HG02763 (cell line): ENCODE measurements around the gene MRPS34.
"Not testable (repeated sequence)": the region's sequence is repeated elsewhere in the genome, so short reads cannot be mapped to it uniquely, and the experiment has no call there.

Experiments used
- ATAC-seq: cut with Tn5 transposase; IDR thresholded peaks from one replicate; pipeline ENCODE4 v1.9.1; 2021; ENCODE audit warnings: mild to moderate bottlenecking, moderate library complexity; ENCODE audit not compliant: unreplicated experiment

The MRPS34 gene

DNA sequence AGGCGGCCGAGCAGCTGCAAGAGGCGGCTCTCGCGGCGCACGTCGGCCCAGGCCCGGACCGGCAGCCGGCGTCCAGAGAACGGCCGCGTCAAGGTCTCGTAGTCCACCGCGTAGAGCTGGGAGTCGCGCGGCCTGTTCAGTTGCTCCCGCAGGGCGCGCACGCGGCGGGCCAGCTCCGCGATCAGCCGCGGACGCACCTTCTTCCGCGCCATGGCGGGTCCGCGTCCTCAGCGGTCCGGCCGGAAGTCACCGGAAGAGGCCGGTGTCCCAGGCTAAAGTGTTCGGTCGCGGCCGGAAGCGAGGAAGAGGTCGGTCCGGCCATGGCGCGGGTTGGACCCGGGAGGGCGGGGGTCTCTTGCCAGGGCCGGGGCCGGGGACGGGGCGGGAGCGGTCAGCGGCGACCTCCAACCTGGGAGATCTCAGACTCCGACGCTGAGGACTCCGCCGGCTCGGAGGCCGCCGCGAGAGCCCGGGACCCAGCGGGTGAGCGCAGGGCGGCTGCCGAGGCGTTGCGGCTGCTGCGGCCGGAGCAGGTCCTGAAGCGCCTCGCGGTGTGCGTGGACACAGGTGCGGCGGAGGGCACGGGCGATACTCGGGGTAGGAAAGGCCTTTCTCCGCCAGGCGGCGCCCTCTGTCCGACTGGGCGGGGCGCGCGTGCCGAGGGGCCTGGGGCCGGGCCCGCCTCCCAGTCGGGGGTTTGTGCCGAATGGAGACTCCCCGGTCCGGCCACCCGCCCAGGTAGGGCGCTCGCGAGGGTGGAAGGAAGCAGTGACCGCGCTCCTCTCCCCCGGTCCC, at the start of gene MRPS34:
Gene MRPS34 (minus strand): TSS at position 227 of the 795 bp plus-strand sequence. CDS start 15 bp downstream, at position 212.
- ATAC-seq = peak; percentile 49

DNA sequence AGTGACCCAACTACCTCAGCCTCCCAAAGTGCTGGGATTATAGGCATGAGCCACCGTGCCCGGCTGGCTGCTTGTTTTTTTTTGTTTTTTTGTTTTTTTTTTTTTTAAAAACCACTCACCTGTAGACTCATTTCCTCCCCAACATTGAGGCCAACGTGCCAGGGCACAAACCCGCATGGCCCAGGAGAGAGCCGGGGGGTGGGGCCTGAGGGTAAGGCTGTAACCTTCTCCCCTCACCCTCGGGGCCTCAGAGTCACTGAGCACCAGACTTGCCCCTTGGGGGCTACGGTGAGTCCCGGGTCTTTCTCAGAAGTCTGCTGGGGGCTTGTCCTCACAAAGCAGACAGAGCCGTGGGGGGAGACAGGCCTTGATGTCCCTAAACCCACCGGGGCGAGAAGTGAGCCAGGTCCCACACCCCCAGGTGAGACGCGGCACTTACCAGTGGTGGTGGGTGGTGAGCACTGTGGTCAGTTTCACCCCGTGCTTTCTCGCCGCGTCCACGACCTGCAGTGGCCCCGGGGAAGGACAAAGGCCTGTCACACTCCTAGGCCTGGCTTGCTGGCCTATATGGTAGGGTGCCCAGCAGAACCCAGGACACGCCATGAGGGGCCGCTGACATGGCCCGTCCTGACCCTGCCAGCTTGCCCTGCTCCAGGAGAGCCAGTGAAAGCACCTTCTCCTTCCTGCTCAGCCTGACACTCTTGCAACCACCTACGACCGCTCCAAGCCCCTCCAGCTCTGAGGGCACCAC, 49.1 kb upstream of the MRPS34 start:
- ATAC-seq = no peak

DNA sequence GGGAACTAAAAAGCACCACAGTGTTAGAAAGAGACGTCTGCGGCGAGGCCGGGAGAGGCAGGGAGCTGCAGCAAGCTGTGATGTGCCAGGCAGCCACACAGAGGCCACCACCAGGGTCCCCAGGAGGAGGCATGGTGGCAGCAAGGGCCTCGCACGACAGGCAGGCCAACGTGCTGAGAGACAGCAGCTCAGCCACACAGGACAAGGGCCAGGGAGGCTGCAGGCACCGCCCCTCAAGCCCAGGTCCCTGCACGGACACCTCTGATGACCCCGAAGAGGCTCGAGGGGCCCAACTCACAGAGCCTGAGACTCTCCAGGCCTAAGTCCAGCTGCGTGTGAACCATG, 48.0 kb upstream of the MRPS34 start:
- ATAC-seq = no peak

DNA sequence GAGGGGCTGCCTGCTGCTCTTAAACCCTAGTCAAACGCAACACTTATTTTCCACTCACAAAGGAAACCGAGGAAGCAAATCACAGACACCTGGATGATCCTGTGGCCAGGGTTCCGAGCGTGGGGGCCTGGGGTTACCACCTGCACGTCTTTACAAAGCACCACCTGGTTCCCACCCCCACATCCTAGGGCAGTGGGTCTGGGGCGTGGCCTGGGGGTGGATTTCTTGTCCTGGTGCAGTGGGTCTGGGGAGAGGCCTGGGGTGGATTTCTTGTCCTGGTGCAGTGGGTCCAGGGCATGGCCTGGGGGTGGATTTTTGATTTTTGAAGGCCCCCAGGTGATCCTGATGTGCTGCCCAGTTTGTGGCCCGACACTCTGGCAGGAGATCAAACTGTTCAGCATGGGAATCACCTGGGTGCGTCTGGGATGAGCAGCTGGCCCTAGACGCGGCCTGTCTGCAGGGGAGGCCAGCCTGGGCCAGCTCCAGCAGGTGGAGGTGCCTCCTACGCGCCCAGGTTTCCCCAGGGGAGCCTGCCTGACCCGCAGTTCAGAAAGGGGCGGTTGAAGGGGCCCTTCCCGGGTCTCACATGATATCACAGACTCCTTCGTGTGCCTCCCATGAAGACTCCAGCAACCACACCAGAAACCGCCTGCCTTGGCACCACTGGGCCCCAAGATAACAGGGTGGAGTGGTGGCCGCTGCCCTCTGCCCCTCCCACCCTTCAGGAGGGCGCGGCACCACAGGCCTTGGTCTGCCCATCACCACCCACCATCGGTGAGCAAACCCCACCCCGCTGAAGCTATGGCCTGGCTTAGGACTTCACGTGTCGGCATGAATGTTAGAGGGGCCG, 47.4 kb upstream of the MRPS34 start:
- no peak for ATAC-seq

DNA sequence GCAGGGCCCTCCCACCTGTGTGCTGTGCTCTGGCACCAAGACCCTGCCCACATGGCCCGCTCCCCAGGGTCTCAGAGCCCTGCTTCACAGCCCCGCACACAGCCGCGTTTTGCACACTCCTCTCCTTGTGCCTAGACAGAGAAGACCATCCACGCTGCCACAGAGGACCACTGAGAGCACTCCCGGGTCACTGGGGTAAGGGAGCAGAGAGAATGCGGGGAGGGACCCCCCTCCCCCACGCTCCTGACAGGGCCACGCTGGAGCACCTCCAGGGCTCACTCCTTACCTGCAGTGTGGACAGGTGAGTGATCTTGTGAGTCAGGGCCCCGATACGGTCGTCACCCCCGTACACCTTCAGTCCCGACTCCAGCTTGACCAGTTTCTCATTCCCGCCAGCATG, 46.7 kb upstream of the MRPS34 start:
- no peak for ATAC-seq

DNA sequence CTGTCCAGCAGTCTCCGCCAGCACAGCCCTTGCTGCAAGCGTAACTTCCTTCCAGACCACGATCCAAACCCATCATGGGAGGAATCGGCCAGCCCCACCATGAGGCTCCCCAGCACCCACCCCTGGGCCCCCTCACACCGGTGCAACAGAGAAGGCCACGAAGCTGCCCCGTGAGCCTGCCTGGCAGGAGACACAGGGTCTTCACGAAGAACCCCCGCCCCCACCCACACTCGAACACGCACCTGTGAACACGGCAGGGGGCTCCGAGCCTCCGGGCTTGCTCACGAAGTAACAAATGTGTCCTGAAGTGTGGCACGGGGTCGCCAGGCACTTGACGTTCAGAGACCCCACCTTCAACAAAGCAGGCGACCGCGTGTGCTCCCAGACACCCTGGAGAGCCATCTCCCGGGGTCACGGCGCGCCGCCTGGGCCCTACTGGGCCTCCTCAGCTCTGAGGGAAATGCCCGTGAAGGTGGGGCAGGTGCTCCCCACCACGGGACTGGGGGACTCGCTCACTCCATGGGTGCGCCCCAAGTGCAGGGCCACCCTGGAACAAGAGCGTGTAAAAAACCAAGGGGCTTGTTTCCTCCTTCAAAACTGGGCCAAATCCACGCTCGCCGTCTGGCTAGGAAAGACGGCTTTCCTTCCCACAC, 46.1 kb upstream of the MRPS34 start:
- ATAC-seq = no peak

DNA sequence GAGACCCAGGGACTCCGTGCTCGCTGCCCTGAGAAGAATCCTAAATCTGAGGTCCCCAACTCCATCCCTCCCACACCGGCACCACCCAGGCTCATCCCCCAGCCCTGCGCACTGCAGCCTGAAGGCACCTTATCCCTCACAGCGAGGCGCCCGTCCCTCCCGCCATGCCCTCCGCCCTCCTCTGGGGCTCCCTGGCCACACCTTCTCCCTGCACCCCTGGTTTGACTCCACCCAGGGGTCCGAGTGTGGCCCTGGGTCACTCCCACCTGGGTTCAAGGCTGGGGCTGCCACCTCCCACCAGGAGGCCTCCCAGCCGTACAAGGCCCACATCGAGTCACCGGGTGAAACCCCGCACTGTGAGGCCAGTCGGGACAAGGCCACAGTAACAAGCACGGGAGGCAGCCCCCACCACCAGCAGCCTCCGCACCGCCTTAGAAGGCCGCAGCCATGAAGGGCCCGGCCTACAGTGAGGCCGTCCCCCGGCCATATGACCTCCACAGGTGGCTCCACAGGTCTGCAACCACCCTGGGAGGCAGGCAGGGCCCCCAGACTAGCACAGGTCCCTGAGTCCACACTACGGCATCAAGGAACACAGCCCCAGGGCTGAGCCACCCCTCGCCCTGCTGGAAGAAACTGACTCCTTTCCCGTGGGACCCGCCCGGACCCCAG, 45.4 kb upstream of the MRPS34 start:
- no peak for ATAC-seq

DNA sequence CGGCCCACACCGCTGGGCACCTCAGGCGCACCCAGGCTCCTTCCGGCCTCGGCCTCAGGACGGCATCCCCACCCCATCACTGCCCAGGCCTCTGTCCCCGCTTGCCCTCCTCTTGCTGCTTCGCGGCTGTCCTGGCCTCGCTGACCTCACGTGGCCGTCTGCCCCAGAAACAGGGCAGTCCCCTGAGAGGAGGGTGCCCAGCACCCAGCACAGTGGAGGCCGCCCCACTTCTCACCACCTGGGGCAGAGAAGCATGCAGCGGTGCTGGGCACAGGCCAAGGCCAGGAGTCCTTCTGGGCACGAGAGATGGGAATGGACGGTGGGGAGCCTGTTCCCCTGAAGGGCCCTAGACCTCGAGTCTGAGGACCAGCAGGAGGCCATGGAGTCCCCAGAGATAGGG, 44.8 kb upstream of the MRPS34 start:
- no peak for ATAC-seq

DNA sequence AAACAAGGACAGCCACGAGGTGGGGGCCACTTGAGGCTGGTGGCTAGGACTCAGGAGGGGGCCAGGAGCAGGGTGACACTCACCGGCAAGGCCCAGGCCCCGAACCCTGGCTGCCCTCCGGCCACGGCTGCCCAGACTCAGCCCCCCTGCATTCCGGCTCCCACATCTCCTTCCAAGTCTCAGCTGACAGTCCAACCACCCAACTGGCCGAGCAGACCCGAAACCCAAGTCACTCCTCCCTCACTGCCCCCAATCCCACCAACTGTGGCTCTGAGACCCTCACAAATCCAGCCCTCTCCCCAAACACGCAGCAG, 44.3 kb upstream of the MRPS34 start:
- ATAC-seq = no peak

DNA sequence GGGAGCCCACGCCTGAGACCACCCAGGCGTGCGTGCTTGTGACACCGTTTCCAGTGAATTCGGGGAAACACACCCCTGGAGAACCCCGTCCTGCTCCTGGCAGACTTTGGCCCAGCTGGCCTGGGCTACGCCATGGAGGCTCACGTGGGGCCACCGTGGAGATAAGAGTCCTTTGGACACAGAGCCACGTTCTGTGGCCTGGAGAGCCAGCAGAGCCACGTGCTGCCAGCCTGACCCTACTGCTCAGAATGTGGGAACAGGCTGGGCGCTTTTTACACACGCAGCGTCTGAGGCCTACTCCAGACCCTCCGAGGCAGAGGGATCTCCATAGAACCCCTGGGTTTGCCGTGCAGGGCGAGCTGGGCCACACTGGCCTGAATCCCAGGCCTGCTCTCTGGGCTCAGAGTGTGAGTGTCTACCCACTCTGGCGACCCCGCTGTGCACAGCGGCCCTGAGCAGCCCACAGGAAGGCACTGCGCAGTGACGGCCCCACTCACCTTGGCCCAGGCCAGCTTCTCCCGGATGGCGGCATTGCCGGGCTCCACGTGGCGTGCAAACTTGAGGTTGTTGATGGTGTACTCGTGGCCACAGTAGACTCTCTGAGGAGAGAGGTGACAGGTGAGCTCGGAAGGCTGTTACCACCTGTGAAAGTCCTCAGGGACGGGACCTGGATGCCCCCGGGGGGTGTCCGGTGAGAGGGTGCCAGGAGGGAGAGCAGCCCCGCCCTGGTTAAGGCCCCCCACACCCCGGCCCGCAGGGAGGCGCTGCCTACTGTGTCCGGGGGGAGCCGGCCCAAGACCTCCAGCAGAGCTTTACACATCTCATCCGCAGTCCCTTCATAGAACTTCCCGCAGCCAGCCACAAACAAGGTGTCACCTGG, 43.7 kb upstream of the MRPS34 start:
- ATAC-seq = no peak

DNA sequence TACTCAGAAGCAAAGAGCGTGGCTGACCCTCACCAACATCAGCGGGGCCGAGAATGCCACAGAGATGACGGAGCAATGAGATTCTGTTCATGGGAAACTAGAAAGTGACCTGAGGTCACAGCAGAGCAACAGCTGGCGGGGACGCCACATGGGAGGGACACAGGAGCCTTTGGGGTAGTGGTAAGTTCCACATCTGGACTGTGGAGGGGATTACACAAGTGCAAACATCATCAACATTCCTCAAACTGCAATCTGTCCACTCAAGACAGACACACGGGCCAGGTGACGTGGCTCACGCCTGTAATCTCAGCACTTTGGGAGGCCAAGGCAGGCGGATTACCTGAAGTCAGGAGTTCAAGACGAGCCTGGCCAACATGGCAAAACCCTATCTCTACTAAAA, 42.5 kb upstream of the MRPS34 start:
- ATAC-seq = no peak

DNA sequence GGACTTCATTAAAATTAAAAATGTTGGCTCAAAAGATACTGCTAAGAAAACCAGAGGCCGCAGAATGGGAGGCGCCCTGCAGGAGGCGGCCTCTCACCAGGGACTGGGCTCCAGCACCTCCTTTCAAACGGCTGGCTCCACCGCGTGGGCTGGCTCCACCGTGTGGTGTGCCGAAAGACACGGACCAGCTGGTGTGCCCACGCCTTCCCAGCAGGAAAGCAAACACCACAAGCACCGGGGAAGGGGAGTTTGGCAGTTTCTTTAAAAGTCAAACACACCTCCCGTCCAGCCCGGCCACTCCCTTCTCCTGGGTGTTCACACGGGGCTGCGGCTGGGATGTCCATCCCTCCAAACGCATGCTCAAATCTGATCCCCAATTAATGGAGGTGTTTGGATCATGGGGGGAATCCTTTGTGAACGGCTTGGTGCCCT, 39.8 kb upstream of the MRPS34 start:
- no peak for ATAC-seq

DNA sequence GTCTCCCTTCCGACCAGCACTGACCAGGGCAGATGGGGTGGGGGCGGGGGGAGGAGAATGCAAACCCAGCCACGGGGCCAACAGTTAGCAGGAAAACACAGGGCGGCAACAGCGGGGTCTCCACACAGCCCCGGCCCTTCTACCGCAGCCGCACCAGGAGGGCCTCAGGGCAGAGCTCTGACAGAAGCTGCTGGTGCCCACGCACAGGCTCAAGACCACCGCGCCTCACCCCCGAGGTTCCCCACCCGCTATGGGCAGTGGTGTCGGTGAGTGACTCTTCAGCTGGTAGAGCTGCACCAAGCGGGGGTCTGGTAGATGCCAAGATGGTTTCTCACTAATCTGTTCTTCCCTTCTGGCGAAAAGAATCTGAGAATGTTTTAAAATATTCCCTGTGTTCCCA, 37.6 kb upstream of the MRPS34 start:
- no peak for ATAC-seq

DNA sequence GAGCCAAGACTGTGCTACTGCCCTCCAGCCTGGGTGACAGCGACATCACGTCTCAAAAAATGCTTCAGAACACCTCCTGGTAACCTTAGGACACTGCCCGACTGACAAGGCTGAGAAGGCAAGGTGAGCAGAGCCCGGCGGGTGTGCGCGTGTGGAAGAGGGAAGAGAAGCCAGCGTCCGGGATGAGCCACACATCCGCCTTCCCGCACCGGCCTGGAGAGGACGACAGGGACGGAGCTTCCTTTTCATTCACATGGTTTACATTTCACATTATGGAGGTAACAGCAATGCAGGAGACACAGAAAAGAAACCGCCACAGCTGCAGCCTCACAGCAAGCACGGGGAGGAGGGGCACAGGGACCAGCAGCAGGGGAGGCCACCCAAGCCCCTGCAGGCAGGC, 37.2 kb upstream of the MRPS34 start:
- ATAC-seq = no peak

DNA sequence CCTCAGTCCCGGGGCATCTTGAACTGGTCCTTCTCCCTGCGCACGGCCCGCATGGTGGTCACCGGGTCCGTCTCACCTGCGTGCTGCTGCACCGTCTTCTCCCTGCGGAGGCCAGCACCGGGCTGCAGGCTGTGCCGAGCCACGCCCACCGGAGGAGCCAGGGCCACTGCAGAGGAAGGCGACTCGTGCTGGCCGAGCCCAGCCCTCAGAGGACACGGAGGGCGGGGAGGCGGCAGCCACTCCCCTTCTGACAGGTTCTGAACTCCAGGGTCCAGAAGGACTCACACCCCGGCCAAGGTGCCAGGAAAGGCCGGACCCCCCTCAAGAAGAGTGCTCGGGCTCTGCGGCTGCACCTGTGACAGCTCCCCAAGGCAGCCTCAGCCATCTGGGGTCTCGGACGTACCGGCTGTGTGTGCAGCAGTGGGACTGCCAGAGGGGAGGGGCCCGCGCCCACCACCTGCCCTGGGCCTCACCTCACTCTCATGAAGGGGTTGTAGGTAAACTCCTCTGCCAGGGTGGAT, 36.4 kb upstream of the MRPS34 start:
- no peak for ATAC-seq

DNA sequence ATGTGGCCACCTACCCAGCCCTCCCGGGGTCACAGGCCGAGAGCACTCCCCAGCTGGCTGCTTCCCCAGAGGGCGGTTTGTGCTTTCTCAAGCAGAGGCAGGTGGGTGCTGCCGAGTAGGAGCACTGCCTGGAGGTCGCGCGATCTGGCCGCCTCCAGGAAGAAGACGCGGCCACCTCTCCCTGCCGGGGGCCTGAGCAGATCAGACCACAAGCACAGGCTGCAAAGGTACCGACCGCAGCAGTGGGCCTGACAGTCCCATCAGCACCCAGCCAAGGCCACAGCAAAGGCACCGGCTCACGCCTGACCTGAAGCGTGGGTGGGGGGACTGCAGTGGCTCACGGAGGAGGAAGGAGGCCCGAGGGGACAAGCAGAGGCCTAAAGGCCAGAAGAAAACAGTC, 35.8 kb upstream of the MRPS34 start:
- ATAC-seq = no peak

DNA sequence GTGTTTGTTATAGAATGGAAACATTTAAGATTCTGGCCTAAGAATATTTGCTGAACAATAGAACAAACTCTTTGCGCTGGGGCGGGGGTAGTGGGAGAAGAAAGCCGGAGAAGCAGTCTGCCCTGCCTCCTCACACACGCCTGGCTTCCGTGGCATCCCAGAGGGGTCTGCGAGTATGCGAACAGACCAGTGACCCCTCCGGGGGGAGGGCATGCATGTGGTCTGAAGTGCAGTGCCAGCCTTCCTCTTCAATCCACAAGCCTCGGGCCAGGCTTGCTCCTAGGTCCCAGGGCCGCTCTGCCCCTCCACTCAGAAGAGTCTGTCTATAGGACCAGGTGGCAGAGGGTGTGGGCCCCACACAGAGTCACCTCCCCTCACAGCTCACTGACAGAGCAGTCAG, 34.7 kb upstream of the MRPS34 start:
- ATAC-seq = no peak

DNA sequence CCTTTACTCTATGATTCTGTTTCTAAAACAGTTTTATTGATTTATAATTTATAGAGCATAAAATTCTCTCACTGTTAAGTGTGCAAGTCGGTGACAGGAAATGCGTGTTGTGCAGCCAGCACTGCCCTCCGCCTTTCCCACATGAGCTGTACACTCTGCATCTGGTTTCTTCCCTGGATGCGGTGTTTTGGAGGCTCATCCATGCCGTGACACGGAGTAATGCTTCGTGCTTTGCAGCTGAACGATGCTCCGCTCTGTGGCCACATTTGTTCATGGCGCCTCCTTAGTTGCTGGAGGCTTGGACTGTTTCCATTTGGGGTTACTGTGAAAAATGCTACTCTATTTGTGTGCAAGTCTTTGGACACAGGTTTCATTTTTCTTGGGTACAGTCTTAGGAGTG, 27.8 kb upstream of the MRPS34 start:
- no peak for ATAC-seq

DNA sequence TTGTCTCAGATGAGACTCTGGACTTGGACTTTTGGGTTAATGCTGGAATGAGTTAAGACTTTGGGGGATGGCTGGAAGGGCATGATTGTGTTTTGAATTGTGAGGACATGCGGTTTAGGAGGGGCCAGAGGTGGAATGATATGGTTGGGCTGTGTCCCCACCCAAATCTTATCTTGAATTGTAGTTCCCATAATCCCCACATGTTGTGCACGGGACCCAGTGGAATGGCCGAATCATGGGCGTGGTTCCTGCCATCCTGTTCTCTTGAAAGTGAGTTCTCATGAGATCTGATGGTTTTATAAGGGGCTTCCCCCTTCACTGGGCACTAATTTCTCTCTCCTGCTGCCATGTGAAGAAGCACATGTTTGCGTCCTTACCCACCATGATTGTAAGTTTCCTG, 26.3 kb upstream of the MRPS34 start:
- not testable (repeated sequence) for ATAC-seq
